HL-60 (cell line): ENCODE data around the gene XAF1.

Experiments
- CTCF ChIP-seq: IDR thresholded peaks from one replicate; pipeline ENCODE4 v1.5.1; 2011; ENCODE audit warnings: low read length, control low read depth, inconsistent platforms; ENCODE audit not compliant: insufficient read depth
- GABPA ChIP-seq: IDR thresholded peaks from 2 replicates; pipeline ENCODE4 v1.6.1; 2012; ENCODE audit warnings: low read depth
- POLR2AphosphoS5 ChIP-seq: IDR thresholded peaks from 2 replicates; pipeline ENCODE4 v1.6.1; 2012; ENCODE audit warnings: low read depth

- no peak for TF ChIP-seq CTCF
- no peak for TF ChIP-seq GABPA
- TF ChIP-seq POLR2AphosphoS5: no peak
Observed at GRCh38 chr17:6780886-6781285, 25.0 kb downstream of the XAF1 start.
